Panc1 (cell line): ENCODE data around the gene PTTG1IP. TPM values are rescaled to one million over a fixed set of nuclear protein-coding genes. Genes with fewer than 3 reads are reported as not detected.

Source experiments
- ATAC-seq: fragments of 200-7000 bp; cut with Tn5 transposase; 2 replicates; pipeline ENCODE4 v1.9.1; 2020; ENCODE audit warnings: mild to moderate bottlenecking, moderate library complexity
- BruUV-seq: library from RNA; stranded (reverse); fragments of 400-500 nt; replicated peaks from 2 replicates; lab custom pipeline; 2021; lab: Mats Ljungman, UMichigan
- CTCF ChIA-PET: fragments of 300-600 bp; sonication (Branson Sonifier 250); formaldehyde crosslinking; loops from one replicate; lab custom pipeline; 2022; ENCODE audit warnings: antibody characterized with exemption; lab: Charles Lee
- POLR2A ChIA-PET: fragments of 300-600 bp; sonication (Branson Sonifier 250); formaldehyde crosslinking; loops from one replicate; lab custom pipeline; 2022; ENCODE audit warnings: antibody characterized with exemption; lab: Charles Lee
- DNase-seq: peaks from one replicate; pipeline ENCODE4 v3.0.0-alpha.2; 2010; ENCODE audit warnings: low read depth, low spot score
- H3K27ac ChIP-seq: 2 replicates; pipeline ENCODE4 v1.5.1; 2011; ENCODE audit warnings: mild to moderate bottlenecking, low read length, inconsistent platforms
- H3K27me3 ChIP-seq: fragments of 200-500 bp; sonication (Bioruptor generic); 2 replicates; pipeline ENCODE4 v1.6.0; 2014; ENCODE audit warnings: low read length, inconsistent platforms; ENCODE audit not compliant: control insufficient read depth, insufficient read depth
- H3K36me3 ChIP-seq: fragments of 200-500 bp; sonication (Bioruptor generic); 2 replicates; pipeline ENCODE4 v1.5.1; 2014; ENCODE audit warnings: inconsistent platforms, mild to moderate bottlenecking, low read length, moderate library complexity; ENCODE audit not compliant: control insufficient read depth, insufficient read depth
- H3K4me1 ChIP-seq: 2 replicates; pipeline ENCODE4 v1.5.1; 2011; ENCODE audit warnings: inconsistent platforms, mild to moderate bottlenecking, low read length, moderate library complexity; ENCODE audit not compliant: control insufficient read depth, insufficient read depth
- H3K4me3 ChIP-seq, 2 experiments: 2 replicates each; pipeline ENCODE4 v1.5.1; 2011 to 2012; ENCODE audit warnings: low read depth in 2 of 2, low read length in 2 of 2, mild to moderate bottlenecking in 2 of 2, inconsistent platforms in 1 of 2, moderate library complexity in 1 of 2
- H3K9me3 ChIP-seq: fragments of 200-500 bp; sonication (Bioruptor generic); 2 replicates; pipeline ENCODE4 v1.5.1; 2014; ENCODE audit warnings: low read depth, mild to moderate bottlenecking, inconsistent platforms, low read length, moderate library complexity; ENCODE audit not compliant: control insufficient read depth, insufficient read depth
- CTCF ChIP-seq: fragments of 450-650 bp; IDR thresholded peaks from 2 replicates; pipeline ENCODE4 v1.5.1; 2017; ENCODE audit warnings: mild to moderate bottlenecking
- POLR2AphosphoS5 ChIP-seq: IDR thresholded peaks from 2 replicates; pipeline ENCODE4 v1.6.1; 2012; ENCODE audit warnings: mild to moderate bottlenecking, low read depth, low read length, moderate library complexity
- REST ChIP-seq, 2 experiments: IDR thresholded peaks; 2 replicates each; pipeline ENCODE4 v1.6.1; 2011 to 2012; ENCODE audit warnings: low read depth in 2 of 2, control low read depth in 1 of 2, low read length in 1 of 2, mild to moderate bottlenecking in 1 of 2, moderate library complexity in 1 of 2; ENCODE audit not compliant: insufficient read depth in 1 of 2
- SIN3A ChIP-seq: IDR thresholded peaks from 2 replicates; pipeline ENCODE4 v1.6.1; 2012; ENCODE audit warnings: low read depth, mild to moderate bottlenecking, low read length, moderate library complexity, borderline replicate concordance; ENCODE audit not compliant: insufficient read depth
- TCF7L2 ChIP-seq: IDR thresholded peaks from 2 replicates; pipeline ENCODE4 v1.6.1; 2011; ENCODE audit warnings: mild to moderate bottlenecking, low read depth, low read length, inconsistent platforms
- in situ Hi-C: cut with HindIII; loops from 2 replicates; pipeline ENCODE4 v1.10.0; 2016; ENCODE audit warnings: low sequenced_read_pairs, low pct_unique_long_range_greater_than_20kb
- intact Hi-C: fragments of 100-400 bp; cut with micrococcal nuclease; formaldehyde crosslinking; loops from one replicate; pipeline ENCODE4 v1.10.0; 2022; ENCODE audit not compliant: unreplicated experiment
- total RNA-seq: library from RNA; stranded (reverse); gene quantifications from one replicate; pipeline ENCODE4 v1.2.1, GENCODE V29; 2021; ENCODE audit not compliant: unreplicated experiment

PTTG1IP gene
- total RNA-seq, 1 experiment from 2014 or later: 226 TPM

- POLR2A ChIA-PET: no interaction called here
Measured at GRCh38 chr21:44848821-44849521, 24.5 kb downstream of the PTTG1IP start.

More at GRCh38 chr21:44848821-44849521, 24.5 kb downstream of the PTTG1IP start:
- Histone ChIP-seq H3K4me3 (no peak overlapping the region), H3K27ac (no peak overlapping the region), H3K36me3 (peaks cover 5% of the 10 kb centered on the region), H3K9me3 (no peaks in the 10 kb centered on the region), H3K4me1 (peaks cover 18% of the 10 kb centered on the region), H3K27me3 (no peaks in the 10 kb centered on the region)
- CTCF ChIA-PET: no interaction called here
- no TSS peak for BruUV-seq
- intact Hi-C loops: no loop called here
- in situ Hi-C loops: no loop called here
- no peak for TF ChIP-seq CTCF
- TF ChIP-seq SIN3A: no peak
- TF ChIP-seq POLR2AphosphoS5: no peak
- no peak for TF ChIP-seq TCF7L2
- no peak for TF ChIP-seq REST (IDR thresholded peaks at IDR 0.05; ENCODE audit: insufficient read depth in 1 of 2, low read depth in 2 of 2, low read length in 1 of 2)
- no peak for DNase-seq
- no peak for ATAC-seq
